HG03575 (cell line): ENCODE measurements around the gene OPRM1.

Experiments
- ATAC-seq: cut with Tn5 transposase; IDR thresholded peaks from one replicate; pipeline ENCODE4 v1.9.1; 2021; ENCODE audit not compliant: unreplicated experiment, insufficient number of reproducible peaks, low FRiP score; ENCODE audit errors: extremely low read depth

OPRM1 gene

GRCh38 chr6:154251116-154251515 is 212.1 kb downstream of the OPRM1 start:
- ATAC-seq, result no peak

GRCh38 chr6:154252678-154253077 is 213.6 kb downstream of the OPRM1 start:
- ATAC-seq, result no peak

- no peak for ATAC-seq
These were observed 218.0 kb downstream of the OPRM1 start for GRCh38 chr6:154257067-154257466.

GRCh38 chr6:154258064-154258757 is 219.2 kb downstream of the OPRM1 start:
- ATAC-seq, result peak; percentile 81

GRCh38 chr6:154261688-154262397 is 222.8 kb downstream of the OPRM1 start:
- no peak for ATAC-seq

- no peak for ATAC-seq
These were observed 227.6 kb downstream of the OPRM1 start for GRCh38 chr6:154266560-154267099.

GRCh38 chr6:154267508-154268106 is 228.6 kb downstream of the OPRM1 start:
- no peak for ATAC-seq

- ATAC-seq, result no peak
These were observed 229.4 kb downstream of the OPRM1 start for GRCh38 chr6:154268486-154268885.

GRCh38 chr6:154274168-154274567 is 235.1 kb downstream of the OPRM1 start:
- ATAC-seq, result no peak

- ATAC-seq, result no peak
These were observed 238.0 kb downstream of the OPRM1 start for GRCh38 chr6:154276810-154277628.

GRCh38 chr6:154277629-154278017 is 238.6 kb downstream of the OPRM1 start:
- ATAC-seq, result no peak

- ATAC-seq, result no peak
These were observed 241.5 kb downstream of the OPRM1 start for GRCh38 chr6:154280521-154280920.

GRCh38 chr6:154284313-154284853 is 245.3 kb downstream of the OPRM1 start:
- no peak for ATAC-seq

GRCh38 chr6:154285826-154286225 is 246.8 kb downstream of the OPRM1 start:
- no peak for ATAC-seq

GRCh38 chr6:154289818-154290508 is 250.9 kb downstream of the OPRM1 start:
- ATAC-seq, result no peak

- no peak for ATAC-seq
These were observed 253.0 kb downstream of the OPRM1 start for GRCh38 chr6:154292066-154292465.

GRCh38 chr6:154292855-154293519 is 253.9 kb downstream of the OPRM1 start:
- ATAC-seq, result no peak

GRCh38 chr6:154295733-154296132 is 256.7 kb downstream of the OPRM1 start:
- no peak for ATAC-seq
